ENCODE data around the gene ROBO1.

Gene ROBO1

DNA sequence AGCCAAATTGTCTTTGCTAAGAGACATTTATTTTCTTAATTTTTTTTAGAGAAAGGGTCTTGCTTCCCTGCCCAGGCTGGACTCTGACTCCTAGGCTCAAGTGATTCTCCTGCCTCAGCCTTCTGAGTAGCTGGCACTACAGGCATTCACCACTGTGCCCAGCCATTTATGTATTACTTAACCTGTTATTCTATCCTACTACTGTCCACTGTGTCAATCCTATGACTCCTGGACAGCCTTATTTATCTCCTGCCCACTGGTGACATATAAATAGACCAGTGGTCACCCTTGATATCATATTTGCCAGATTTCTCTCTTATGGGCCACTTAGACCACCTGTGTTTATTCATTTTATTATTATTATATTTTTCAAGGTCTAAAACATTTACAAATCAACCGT lies 161.4 kb downstream of the ROBO1 start:
- no peak overlapping the region for H3K4me3 ChIP-seq (ENCODE audit: control insufficient read depth, low read depth, low read length)
- DNase-seq (ENCODE audit: low read depth): no peak
- TF ChIP-seq, protein P1, sequence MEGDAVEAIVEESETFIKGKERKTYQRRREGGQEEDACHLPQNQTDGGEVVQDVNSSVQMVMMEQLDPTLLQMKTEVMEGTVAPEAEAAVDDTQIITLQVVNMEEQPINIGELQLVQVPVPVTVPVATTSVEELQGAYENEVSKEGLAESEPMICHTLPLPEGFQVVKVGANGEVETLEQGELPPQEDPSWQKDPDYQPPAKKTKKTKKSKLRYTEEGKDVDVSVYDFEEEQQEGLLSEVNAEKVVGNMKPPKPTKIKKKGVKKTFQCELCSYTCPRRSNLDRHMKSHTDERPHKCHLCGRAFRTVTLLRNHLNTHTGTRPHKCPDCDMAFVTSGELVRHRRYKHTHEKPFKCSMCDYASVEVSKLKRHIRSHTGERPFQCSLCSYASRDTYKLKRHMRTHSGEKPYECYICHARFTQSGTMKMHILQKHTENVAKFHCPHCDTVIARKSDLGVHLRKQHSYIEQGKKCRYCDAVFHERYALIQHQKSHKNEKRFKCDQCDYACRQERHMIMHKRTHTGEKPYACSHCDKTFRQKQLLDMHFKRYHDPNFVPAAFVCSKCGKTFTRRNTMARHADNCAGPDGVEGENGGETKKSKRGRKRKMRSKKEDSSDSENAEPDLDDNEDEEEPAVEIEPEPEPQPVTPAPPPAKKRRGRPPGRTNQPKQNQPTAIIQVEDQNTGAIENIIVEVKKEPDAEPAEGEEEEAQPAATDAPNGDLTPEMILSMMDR (conservative IDR thresholded peaks at IDR 0.05; ENCODE audit: control insufficient read depth, insufficient read depth, low read depth, low read length): no peak

DNA sequence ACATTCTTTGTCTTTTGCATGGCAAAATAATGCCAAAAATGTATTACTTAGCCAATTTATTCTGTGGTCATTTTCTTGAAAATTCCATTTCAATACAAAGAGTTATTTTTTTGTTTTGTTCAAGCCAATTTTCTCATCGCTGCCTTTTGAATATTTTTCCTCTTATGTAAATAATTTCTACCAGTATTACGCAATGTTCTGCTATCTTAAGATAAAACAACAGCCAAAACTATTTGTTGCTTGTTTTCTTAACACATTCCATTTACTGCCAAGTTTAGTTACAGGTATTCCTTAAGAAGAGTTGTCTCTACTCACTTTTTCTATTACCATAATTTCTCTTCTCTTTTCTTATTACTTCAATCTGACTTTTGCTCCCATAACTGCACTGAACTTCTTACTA lies 163.1 kb downstream of the ROBO1 start:
- H3K4me3 ChIP-seq (ENCODE audit: control insufficient read depth, low read depth, low read length): no peak overlapping the region
- no peak for DNase-seq (ENCODE audit: low read depth)
- TF ChIP-seq, protein P1 (conservative IDR thresholded peaks at IDR 0.05; ENCODE audit: control insufficient read depth, insufficient read depth, low read depth, low read length): no peak

DNA sequence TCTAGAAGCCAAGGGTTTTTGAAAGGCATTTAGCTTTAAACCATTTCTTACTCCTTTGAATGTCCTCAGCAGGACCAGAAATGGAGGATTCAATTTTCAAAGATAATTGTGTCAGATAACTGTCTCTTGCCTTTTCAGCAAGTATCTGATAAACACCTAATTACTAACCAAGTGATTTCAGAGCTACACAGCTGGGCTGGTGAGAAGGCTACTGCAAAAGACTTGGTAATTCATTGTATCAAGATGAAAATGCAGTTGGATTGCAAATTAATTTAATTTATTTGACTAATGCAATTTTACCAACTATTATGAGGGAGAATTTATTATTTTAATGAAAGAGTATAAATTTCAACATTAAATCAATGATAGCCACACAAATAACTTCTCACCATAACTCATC lies 165.4 kb downstream of the ROBO1 start:
- no peak overlapping the region for H3K4me3 ChIP-seq (ENCODE audit: control insufficient read depth, low read depth, low read length)
- no peak for DNase-seq (ENCODE audit: low read depth)
- TF ChIP-seq, protein P1 (conservative IDR thresholded peaks at IDR 0.05; ENCODE audit: control insufficient read depth, insufficient read depth, low read depth, low read length): no peak

DNA sequence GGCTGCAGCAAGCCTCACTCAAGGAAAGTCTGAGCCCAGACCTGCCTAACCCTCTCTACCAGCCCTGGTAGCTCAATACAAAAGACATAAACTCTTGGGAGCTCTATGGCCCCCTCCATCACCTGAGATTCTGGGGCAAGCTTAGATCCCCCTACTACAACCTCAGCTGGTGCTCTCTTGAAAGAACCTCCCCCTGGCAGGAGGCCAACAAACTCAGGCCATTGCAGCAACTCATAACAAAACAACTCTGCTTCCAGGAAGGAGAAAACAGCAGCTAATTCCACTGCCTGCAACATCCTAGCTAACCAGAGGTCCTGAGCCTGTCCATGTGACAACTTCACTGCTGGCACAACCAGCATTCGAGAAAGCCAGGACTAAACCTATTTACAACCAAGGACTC lies 169.2 kb downstream of the ROBO1 start:
- TF ChIP-seq, protein P1 (conservative IDR thresholded peaks at IDR 0.05; ENCODE audit: control insufficient read depth, insufficient read depth, low read depth, low read length): no peak
- no peak for DNase-seq (ENCODE audit: low read depth)
- no peak overlapping the region for H3K4me3 ChIP-seq (ENCODE audit: control insufficient read depth, low read depth, low read length)

DNA sequence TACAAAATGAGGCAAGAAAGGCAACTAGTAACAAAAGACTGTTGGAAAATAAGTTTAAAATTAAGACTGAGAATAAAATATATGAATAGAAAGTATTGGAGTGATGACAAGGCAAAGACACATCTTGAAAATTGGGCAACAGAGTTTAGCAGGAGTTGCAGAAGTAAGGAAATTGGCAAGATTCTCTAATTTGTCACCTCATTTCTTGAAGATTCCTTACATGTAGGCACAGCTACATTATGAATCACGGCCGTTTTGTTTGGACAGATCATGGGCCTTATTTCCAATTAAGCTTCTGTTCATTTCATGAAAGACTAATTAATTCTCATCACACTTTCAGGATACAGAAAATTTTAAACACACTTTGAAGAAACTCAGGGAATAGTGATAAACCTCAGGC lies 170.1 kb downstream of the ROBO1 start:
- DNase-seq (ENCODE audit: low read depth): no peak
- TF ChIP-seq, protein P1 (conservative IDR thresholded peaks at IDR 0.05; ENCODE audit: control insufficient read depth, insufficient read depth, low read depth, low read length): no peak
- H3K4me3 ChIP-seq (ENCODE audit: control insufficient read depth, low read depth, low read length): no peak overlapping the region

DNA sequence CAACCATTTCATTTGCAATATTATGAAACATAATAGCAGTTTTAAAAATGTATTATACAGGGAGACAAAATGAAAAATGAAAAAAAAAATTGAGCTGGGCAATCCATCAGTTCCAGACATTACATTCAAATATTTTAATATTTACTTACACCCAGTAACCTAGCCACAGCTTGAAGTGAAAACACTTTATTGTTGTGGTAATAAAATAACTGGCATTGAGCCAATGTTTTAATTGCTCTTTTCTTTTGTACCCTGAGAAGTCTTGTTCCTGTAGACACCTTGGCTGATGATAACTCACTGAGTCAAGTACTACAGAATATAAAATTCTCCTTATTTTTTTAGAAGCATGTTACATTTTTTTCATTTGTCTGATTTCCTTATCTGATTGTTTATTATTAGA lies 180.6 kb downstream of the ROBO1 start:
- DNase-seq (ENCODE audit: low read depth): no peak
- no peak overlapping the region for H3K4me3 ChIP-seq (ENCODE audit: control insufficient read depth, low read depth, low read length)
- TF ChIP-seq, protein P1 (conservative IDR thresholded peaks at IDR 0.05; ENCODE audit: control insufficient read depth, insufficient read depth, low read depth, low read length): no peak

DNA sequence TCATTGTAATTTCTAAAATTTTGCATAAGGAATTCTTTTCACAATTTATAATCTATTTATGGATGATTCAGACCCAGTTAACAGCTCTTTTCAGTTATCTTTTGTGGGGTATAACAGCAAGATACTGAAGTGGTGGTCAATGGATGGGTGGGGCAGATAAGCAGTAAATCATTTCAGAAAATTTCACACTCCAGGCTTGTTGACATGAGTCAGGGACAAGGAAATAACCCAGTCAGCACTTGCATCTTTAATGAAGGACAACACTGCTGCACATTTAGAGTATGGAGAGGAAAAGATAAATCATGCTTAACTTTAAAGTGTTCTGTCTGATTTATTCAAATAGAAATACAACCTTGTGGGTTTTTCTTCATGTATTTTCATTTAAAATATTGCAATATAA lies 181.6 kb downstream of the ROBO1 start:
- TF ChIP-seq, protein P1 (conservative IDR thresholded peaks at IDR 0.05; ENCODE audit: control insufficient read depth, insufficient read depth, low read depth, low read length): no peak
- no peak for DNase-seq (ENCODE audit: low read depth)
- H3K4me3 ChIP-seq (ENCODE audit: control insufficient read depth, low read depth, low read length): no peak overlapping the region
